ENCODE measurements around the gene TLR4.

The TLR4 gene

DNA sequence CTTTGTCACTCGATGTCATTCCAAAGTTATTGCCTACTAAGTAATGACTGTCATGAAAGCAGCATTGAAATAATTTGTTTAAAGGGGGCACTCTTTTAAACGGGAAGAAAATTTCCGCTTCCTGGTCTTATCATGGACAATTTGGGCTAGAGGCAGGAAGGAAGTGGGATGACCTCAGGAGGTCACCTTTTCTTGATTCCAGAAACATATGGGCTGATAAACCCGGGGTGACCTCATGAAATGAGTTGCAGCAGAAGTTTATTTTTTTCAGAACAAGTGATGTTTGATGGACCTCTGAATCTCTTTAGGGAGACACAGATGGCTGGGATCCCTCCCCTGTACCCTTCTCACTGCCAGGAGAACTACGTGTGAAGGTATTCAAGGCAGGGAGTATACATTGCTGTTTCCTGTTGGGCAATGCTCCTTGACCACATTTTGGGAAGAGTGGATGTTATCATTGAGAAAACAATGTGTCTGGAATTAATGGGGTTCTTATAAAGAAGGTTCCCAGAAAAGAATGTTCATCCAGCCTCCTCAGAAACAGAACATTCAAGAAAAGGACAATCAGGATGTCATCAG lies 11.3 kb downstream of the TLR4 start:
- DNase-seq = no peak

DNA sequence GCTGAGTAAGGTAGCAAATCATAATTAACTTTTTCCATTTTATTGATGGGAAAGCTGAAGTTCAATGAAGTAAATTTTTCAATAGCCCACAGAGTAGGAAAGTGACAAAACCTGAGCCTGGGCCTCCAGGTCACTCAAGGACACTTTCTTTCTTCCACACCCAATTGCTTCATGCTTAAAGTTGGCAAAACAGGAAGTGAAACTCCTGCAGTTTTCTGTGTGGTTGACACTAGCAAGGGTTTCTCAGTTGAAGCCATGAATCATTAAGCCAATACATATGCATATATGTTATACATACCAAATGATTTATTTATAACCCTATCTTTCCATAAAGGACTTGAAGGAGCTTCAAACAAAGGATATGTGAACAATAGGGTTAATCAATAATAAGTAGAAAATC lies 13.9 kb downstream of the TLR4 start:
- no peak for DNase-seq

DNA sequence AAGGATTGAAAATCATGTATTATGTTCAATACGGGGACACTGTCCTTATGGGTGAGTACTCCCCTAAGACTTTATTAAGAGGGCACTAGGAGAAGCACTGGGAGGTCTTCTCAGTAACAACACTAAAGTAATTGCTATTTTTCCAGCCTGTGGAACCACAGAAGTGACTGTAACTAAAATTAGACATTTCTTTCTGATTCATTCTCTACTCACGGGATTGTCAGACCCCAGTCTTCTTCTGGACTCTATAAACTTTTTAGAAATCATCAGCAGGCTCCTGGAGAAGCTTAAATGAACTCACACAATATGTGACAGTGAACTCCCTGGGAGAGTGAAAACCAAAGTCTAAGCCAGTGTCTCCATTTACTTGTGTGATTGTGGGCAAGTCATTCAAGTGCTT lies 14.5 kb downstream of the TLR4 start:
- no peak for DNase-seq

DNA sequence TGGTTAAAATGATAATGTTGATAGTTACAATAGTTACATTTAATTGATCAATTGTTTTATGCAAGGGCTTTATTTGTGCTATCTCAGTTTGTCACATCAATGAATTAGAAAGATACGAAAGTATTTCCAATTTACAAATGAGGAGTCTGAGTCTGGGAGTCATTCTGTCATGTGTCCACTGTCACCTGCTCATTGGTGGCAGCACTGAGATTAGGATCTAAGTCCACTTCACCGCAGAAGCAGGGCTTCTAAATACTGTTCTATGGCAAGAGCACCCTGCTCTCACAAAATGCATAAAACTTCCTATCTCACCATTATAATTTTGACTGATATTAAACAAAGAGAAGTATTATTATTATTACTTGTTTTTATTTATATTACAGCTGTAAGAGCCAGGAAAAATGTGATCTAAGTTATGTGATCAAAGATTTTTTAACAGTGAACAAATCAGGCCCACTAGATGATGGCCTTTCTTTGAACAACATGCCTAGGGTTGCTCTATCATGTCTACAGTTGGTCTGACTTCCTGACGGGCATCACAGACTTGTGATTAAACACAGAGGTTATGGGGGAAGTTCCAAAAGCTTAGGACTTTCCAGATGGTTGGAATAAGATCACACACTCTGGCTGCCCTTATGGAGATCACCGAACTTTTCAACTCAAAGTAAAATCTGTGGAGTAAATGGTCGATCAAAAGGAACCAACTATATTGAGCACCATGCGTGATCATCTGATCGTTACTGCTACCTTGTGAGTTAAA lies 15.1 kb downstream of the TLR4 start:
- no peak for DNase-seq

GRCh38 chr9:117720066-117720465 lies 15.9 kb downstream of the TLR4 start:
- DNase-seq = no peak

GRCh38 chr9:117720555-117720954 lies 16.4 kb downstream of the TLR4 start:
- DNase-seq = no peak

DNA sequence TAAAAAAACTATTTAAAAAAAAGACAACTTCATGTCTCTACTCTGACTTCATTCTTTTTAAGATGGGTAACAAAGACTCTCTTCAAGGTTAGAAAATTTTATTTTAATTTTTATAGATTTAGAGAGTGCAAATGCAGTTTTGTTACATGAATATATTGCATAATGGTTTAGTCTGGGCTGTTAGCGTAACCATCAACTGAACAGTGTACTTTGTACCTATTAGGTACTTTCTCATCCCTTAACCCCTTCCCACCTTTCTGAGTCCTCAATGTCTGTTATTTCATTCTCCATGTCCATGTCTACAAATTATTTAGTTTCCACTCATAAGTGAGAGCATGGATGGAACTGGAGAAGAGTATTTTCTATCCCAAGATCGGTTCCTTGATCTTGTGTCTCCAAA lies 16.8 kb downstream of the TLR4 start:
- DNase-seq = no peak

- no peak for DNase-seq
Measured at GRCh38 chr9:117722108-117722761, 18.0 kb downstream of the TLR4 start.

- DNase-seq = no peak
Measured at GRCh38 chr9:117723986-117724625, 19.9 kb downstream of the TLR4 start.

GRCh38 chr9:117725426-117725887 lies 21.3 kb downstream of the TLR4 start:
- DNase-seq = no peak

- DNase-seq = no peak
Measured at GRCh38 chr9:117729375-117729774, 25.2 kb downstream of the TLR4 start.

- DNase-seq = no peak
Measured at GRCh38 chr9:117732494-117732893, 28.3 kb downstream of the TLR4 start.

DNA sequence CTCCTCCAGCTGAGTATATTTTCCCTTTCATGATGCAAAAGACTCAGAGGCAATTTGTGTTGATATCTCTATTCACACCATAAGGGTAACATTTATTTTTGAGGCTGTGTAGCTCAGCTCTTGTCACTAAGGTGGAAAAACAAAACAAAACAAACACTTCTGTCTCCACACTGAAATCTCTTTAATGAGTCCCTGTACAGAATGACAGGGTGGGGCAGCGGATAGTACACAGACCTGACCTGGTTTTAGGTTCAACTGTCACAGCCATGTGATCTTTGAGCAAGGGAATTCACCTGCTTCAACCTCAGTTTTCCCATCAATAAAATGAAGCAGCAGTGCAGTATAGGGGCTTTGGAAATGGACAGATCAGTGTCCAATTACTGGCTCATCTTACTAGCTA lies 29.3 kb downstream of the TLR4 start:
- DNase-seq = peak; percentile 74

DNA sequence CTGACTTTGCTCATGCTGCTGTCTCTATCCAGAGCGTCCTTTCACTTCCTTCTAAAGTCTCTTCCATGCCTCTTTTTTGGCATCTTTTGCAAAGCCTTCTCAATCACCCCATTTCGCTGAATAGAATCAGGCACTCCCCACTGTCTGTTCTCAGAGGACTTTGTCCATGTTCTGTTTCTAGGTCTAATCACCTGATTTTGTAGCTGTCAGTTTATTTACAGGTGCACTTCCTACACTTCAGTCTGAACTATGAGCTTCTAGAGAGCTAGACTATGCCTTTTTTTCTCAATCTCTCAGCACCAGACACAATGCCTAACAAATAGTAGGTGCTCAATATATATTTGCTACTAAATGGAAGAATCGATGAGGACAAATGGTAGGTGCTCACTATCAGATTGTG lies 29.9 kb downstream of the TLR4 start:
- no peak for DNase-seq

- no peak for DNase-seq
Measured at GRCh38 chr9:117734523-117735314, 30.5 kb downstream of the TLR4 start.

DNA sequence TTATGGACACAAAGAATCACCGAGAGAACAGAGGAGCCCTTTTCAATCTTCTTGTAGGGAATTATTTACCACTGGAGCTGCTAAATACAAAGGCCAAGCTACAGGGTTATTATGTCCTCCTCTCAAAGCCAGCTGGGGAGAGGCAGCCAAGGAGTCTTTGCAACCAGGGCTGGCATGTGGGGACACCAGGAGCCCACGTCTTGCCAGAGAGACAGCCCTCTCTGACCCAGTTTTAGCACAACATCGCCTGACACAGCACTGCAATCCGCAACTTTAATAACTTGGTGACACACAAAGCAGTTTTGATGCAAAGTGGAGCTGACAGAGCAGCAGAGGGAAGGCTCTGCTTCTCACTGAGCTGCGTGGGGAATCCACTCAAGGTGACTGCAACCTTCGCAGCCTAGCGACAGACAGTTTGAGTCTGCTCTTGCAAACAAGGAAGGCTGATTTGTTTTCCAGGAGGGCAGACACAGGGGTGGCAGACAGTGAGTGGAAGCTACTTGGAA lies 33.6 kb downstream of the TLR4 start:
- no peak for DNase-seq

DNA sequence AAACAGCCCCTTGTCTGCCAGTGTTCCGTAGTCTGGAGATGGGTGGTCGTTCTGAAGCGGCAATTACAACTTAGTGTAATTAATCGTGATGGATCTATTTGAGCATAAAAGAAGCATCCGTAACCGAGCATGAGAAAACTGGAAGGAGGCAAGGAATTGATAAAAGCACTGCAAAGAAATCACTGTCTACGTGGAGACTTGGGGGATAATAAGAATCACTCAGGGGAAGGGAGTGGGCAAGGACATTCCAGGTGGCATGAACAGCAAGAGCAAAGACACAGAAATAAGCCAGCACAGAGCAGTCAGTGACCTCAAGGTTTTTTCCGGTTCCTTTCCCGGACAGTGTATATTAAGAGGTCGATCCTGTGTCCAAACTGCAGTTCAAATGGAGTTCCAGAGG lies 35.0 kb downstream of the TLR4 start:
- DNase-seq = no peak

DNA sequence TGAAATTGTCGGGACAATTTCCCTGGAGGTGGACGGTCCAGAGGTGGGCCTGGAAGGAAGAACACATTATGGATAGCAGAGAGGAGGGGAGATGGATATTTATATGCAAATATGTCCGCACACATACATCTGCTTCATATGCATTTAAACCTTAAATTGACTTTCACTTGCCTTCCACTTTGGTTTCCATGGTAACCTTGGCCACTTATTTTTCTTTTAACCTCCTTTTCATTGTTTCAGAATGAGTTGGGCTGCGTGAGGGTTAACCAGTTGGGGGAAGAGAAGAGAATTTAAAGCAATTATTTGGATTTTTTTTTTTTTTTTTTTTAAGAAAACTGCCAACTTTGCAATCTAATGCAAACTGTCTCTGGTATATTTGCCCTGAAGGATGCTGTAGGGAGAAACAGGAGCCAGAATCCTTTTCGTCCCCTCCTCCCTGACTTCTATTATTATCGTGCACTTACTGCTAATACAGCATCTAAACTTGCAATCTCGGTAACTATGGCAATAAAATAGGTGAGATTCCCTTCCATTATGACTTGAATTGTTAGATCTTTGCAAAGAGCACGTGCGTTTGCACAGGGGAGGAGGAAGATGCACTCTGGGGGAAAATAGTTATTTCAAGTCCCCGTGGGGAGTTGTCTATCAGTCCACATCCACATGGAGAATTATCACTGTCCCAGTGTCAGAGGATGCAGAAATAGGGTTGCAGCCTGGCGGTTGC lies 35.6 kb downstream of the TLR4 start:
- DNase-seq = no peak

GRCh38 chr9:117742131-117742530 lies 37.9 kb downstream of the TLR4 start:
- DNase-seq = no peak

GRCh38 chr9:117744369-117744768 lies 40.2 kb downstream of the TLR4 start:
- DNase-seq = no peak

GRCh38 chr9:117744856-117745389 lies 40.7 kb downstream of the TLR4 start:
- DNase-seq = peak; percentile 22

DNA sequence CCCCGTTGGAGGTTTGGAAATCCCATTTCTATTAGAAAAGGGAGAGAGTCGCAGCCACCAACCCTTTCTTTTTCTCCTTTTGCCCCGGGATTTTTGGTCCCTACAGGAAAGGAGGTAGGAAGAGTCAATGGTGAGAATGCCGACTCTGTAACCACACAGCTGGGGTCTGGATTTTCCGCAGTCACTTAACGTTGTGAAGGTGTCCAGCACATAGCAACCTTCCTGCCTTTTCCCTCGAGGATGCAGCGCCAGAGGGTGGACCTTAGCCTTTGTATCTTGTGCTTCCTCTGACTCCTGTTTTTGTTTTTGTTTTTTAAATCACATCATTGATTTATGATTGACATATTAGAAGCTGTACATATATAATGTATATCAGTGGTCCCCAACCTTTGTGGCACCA lies 41.4 kb downstream of the TLR4 start:
- DNase-seq = no peak

Measured in NCI-H748 treated with DMSO at 0.1 percent for 48 hours (cell line).